ENCODE results near the gene TMEM62. TPM values are rescaled to one million over a fixed set of nuclear protein-coding genes. Genes with fewer than 3 reads are reported as not detected.

Gene TMEM62
- total RNA-seq, 1 experiment from 2014 or later: 47.8 TPM

DNA sequence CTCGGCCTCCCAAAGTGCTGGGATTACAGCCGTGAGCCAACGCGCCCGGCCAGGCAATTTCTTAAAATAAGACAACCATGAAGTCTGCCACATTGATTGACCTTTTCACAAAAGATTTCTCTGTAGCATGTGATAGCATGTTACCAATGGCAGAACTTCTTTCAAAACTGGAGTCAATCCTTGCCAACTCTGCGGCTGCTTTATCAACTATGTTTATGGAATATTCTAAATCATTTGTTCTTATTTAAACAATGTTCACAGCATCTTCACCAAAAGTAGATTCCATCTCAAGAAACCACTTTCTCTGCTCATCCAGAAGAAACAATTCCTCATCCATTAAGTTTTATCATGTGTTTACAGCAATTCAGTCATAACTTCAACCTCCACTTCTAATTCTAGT, 37.0 kb upstream of the TMEM62 start:
- no peak overlapping the region for H3K4me2 ChIP-seq (ENCODE audit: low read depth, low read length, poor library complexity, severe bottlenecking)
- no peaks in the 10 kb centered on the region for H3K9me3 ChIP-seq (ENCODE audit: low read length)
- no peak overlapping the region for H3K9ac ChIP-seq (ENCODE audit: low read length)
- H3K4me3 ChIP-seq (ENCODE audit: low read length): no peak overlapping the region
- peaks cover 17% of the 10 kb centered on the region for H3K4me1 ChIP-seq (ENCODE audit: low read length)
- H4K20me1 ChIP-seq (ENCODE audit: insufficient read depth, low read depth, low read length): no peaks in the 10 kb centered on the region
- peaks cover 97% of the 10 kb centered on the region for H3K79me2 ChIP-seq (ENCODE audit: low read length)
- H3K36me3 ChIP-seq (ENCODE audit: insufficient read depth, low read length): peaks cover 12% of the 10 kb centered on the region; the same call in 1 of the 2 replicates
- no peaks in the 10 kb centered on the region for H3K9me2 ChIP-seq (replicated peaks; ENCODE audit: insufficient read depth, low read length)
- H2AFZ ChIP-seq (ENCODE audit: low read length): no peak overlapping the region
- H3K27ac ChIP-seq (ENCODE audit: low read length): no peak overlapping the region
- no peak for DNase-seq
- no peaks in the 10 kb centered on the region for H3K27me3 ChIP-seq (ENCODE audit: low read length)

DNA sequence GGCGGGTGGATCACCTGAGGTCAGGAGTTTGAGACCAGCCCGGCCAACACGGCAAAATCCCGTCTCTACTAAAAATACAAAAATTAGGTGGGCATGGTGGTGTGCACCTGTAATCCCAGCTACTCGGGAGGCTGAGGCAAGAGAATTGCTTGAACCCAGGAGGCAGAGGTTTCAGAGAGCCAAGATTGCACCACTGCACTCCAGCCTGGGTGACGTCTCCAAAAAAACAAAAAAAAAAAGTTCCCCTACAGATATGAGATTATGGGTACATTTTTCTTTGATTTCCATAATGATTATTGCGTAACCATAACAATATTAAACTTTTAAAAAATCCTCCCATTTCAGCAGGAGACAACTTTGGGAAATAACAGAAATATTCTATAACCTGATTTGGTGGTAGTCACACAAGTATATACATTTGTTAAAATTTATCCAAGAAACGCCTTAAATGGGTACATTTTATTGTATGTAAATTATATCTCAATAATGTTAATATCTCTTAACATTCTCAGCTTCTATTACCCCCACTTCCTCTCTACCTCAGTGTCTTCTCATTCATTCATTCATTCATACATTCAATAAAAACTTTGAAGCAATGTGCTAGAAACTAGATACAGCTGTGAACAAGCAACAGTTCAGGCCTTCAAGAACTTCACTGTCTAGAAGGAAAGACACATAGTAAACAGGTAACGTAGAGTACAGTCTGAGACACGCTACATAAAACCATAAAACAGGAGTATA, 34.1 kb upstream of the TMEM62 start:
- Histone ChIP-seq H3K9ac (ENCODE audit: low read length) (no peak overlapping the region), H3K27me3 (ENCODE audit: low read length) (no peaks in the 10 kb centered on the region), H3K4me1 (ENCODE audit: low read length) (peaks cover 11% of the 10 kb centered on the region), H4K20me1 (ENCODE audit: insufficient read depth, low read depth, low read length) (no peaks in the 10 kb centered on the region), H3K4me2 (ENCODE audit: low read depth, low read length, poor library complexity, severe bottlenecking) (no peak overlapping the region), H3K9me3 (ENCODE audit: low read length) (no peaks in the 10 kb centered on the region), H3K4me3 (ENCODE audit: low read length) (no peak overlapping the region), H3K36me3 (ENCODE audit: insufficient read depth, low read length) (peaks cover 29% of the 10 kb centered on the region; the same call in 1 of the 2 replicates), H3K79me2 (ENCODE audit: low read length) (peaks cover 98% of the 10 kb centered on the region), H2AFZ (ENCODE audit: low read length) (no peak overlapping the region), H3K27ac (ENCODE audit: low read length) (no peak overlapping the region), H3K9me2 (replicated peaks; ENCODE audit: insufficient read depth, low read length) (no peaks in the 10 kb centered on the region)
- no peak for DNase-seq

DNA sequence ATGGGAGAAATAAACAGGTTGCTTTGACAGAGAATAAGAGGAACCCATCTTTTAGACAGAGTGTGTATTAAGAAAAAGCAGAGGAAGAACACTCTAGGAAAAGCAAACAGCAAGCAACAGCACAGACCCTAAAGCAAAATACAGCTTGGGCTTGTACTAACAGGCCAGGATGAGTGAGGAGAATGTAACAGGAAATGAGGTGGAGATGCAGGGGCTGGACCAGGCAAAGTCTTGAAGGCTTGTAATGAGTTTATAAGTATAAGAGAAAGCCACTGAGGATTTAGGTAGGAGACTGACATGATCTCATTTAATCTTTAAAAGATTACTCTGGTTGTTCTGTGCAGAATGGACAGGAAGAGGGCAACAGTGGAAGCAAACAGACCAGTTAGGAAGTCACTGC, 32.4 kb upstream of the TMEM62 start:
- H3K9ac ChIP-seq (ENCODE audit: low read length): no peak overlapping the region

DNA sequence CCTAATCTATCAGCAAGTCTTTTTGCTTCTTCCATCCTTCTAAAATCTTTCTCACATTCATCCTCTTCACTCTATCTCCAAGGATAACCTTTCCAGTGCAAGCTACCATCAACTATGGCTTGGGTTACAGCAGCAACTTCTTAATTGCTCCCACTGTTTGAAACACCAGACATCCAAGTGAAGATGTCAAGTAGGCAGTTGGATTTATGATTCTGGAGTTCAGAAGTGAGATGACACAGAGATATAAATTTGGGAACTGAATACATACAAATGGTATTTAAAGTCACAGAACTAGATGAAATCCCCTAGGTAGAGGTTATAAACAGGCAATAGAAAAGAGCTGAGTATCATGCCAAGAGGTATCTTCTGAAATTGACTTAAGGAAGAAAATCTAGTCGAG, 31.2 kb upstream of the TMEM62 start:
- H3K4me1 ChIP-seq (ENCODE audit: low read length): peaks cover 20% of the 10 kb centered on the region
- no peak for DNase-seq
- H3K9ac ChIP-seq (ENCODE audit: low read length): no peak overlapping the region
- no peaks in the 10 kb centered on the region for H3K27me3 ChIP-seq (ENCODE audit: low read length)
- no peak overlapping the region for H3K4me2 ChIP-seq (ENCODE audit: low read depth, low read length, poor library complexity, severe bottlenecking)
- peaks cover 30% of the 10 kb centered on the region; the same call in 1 of the 2 replicates for H3K36me3 ChIP-seq (ENCODE audit: insufficient read depth, low read length)
- no peak overlapping the region for H3K4me3 ChIP-seq (ENCODE audit: low read length)
- H3K79me2 ChIP-seq (ENCODE audit: low read length): peaks cover 90% of the 10 kb centered on the region
- H4K20me1 ChIP-seq (ENCODE audit: insufficient read depth, low read depth, low read length): no peaks in the 10 kb centered on the region
- H3K9me2 ChIP-seq (replicated peaks; ENCODE audit: insufficient read depth, low read length): no peaks in the 10 kb centered on the region
- no peaks in the 10 kb centered on the region for H3K9me3 ChIP-seq (ENCODE audit: low read length)
- no peak overlapping the region for H3K27ac ChIP-seq (ENCODE audit: low read length)
- no peak overlapping the region for H2AFZ ChIP-seq (ENCODE audit: low read length)

More for the DNA sequence above, 32.4 kb upstream of the TMEM62 start:
- no peak for DNase-seq
- H2AFZ ChIP-seq (ENCODE audit: low read length): no peak overlapping the region
- peaks cover 98% of the 10 kb centered on the region for H3K79me2 ChIP-seq (ENCODE audit: low read length)
- H3K9me3 ChIP-seq (ENCODE audit: low read length): no peaks in the 10 kb centered on the region
- peaks cover 12% of the 10 kb centered on the region for H3K4me1 ChIP-seq (ENCODE audit: low read length)
- no peaks in the 10 kb centered on the region for H3K27me3 ChIP-seq (ENCODE audit: low read length)
- no peak overlapping the region for H3K27ac ChIP-seq (ENCODE audit: low read length)
- no peaks in the 10 kb centered on the region for H4K20me1 ChIP-seq (ENCODE audit: insufficient read depth, low read depth, low read length)
- peaks cover 30% of the 10 kb centered on the region; the same call in 1 of the 2 replicates for H3K36me3 ChIP-seq (ENCODE audit: insufficient read depth, low read length)
- H3K4me2 ChIP-seq (ENCODE audit: low read depth, low read length, poor library complexity, severe bottlenecking): no peak overlapping the region
- no peaks in the 10 kb centered on the region for H3K9me2 ChIP-seq (replicated peaks; ENCODE audit: insufficient read depth, low read length)
- no peak overlapping the region for H3K4me3 ChIP-seq (ENCODE audit: low read length)

DNA sequence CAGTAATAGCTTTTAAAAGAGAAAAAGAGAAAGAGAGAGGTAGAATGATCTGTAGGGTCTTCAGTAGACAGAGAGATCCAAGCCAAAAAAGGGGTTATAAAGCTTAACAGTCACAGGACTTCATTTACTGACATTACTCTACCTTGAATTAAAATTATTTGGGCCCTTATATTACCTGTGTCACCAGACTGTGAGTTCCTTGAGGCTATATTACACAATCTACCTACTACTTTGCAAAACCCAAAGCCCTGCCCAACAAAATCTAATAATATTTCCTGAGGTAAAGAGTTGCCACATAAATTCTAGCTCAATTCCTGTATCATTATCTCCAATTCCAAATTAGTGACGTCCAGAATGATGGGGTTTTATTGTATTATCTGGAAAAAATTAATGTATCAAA, 29.5 kb upstream of the TMEM62 start:
- peak overlapping the region; percentile 99 for H3K4me2 ChIP-seq (ENCODE audit: low read depth, low read length, poor library complexity, severe bottlenecking)
- no peaks in the 10 kb centered on the region for H3K9me3 ChIP-seq (ENCODE audit: low read length)
- H3K27ac ChIP-seq (ENCODE audit: low read length): no peak overlapping the region
- H3K27me3 ChIP-seq (ENCODE audit: low read length): no peaks in the 10 kb centered on the region
- H2AFZ ChIP-seq (ENCODE audit: low read length): no peak overlapping the region
- peak overlapping the region; percentile 85 for H3K9ac ChIP-seq (ENCODE audit: low read length)
- peaks cover 20% of the 10 kb centered on the region for H3K4me1 ChIP-seq (ENCODE audit: low read length)
- H3K79me2 ChIP-seq (ENCODE audit: low read length): peaks cover 73% of the 10 kb centered on the region
- H3K4me3 ChIP-seq (ENCODE audit: low read length): peak overlapping the region; percentile 87
- no peaks in the 10 kb centered on the region for H4K20me1 ChIP-seq (ENCODE audit: insufficient read depth, low read depth, low read length)
- peaks cover 24% of the 10 kb centered on the region; the same call in 1 of the 2 replicates for H3K36me3 ChIP-seq (ENCODE audit: insufficient read depth, low read length)
- no peaks in the 10 kb centered on the region for H3K9me2 ChIP-seq (replicated peaks; ENCODE audit: insufficient read depth, low read length)
- no peak for DNase-seq

DNA sequence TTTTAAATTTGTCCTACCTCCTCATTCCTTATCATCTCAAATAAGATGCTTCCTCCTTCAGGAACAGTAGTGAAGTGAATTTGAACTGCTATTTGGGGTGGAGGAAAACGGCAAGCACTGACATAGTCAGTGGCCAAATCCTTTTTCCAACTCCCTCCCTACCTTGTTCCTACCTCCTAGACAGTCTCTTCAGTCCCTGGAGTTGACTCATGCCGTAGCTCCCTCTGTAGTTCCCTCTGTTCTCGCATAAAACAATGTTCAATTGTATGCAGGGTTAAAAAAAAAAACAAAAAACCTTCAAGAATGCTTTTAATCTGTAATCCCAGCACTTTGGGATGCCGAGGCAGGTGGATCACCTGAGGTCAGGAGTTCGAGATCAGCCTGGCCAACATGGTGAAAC, 29.0 kb upstream of the TMEM62 start:
- Histone ChIP-seq H3K4me2 (ENCODE audit: low read depth, low read length, poor library complexity, severe bottlenecking) (peak overlapping the region; percentile 99), H3K9me3 (ENCODE audit: low read length) (no peaks in the 10 kb centered on the region), H4K20me1 (ENCODE audit: insufficient read depth, low read depth, low read length) (no peaks in the 10 kb centered on the region), H3K27me3 (ENCODE audit: low read length) (no peaks in the 10 kb centered on the region), H3K9ac (ENCODE audit: low read length) (peak overlapping the region; percentile 85), H2AFZ (ENCODE audit: low read length) (no peak overlapping the region), H3K4me3 (ENCODE audit: low read length) (peak overlapping the region; percentile 87), H3K9me2 (replicated peaks; ENCODE audit: insufficient read depth, low read length) (no peaks in the 10 kb centered on the region), H3K79me2 (ENCODE audit: low read length) (peaks cover 68% of the 10 kb centered on the region), H3K36me3 (ENCODE audit: insufficient read depth, low read length) (peaks cover 24% of the 10 kb centered on the region; the same call in 1 of the 2 replicates), H3K4me1 (ENCODE audit: low read length) (peaks cover 20% of the 10 kb centered on the region), H3K27ac (ENCODE audit: low read length) (no peak overlapping the region)
- no peak for DNase-seq

DNA sequence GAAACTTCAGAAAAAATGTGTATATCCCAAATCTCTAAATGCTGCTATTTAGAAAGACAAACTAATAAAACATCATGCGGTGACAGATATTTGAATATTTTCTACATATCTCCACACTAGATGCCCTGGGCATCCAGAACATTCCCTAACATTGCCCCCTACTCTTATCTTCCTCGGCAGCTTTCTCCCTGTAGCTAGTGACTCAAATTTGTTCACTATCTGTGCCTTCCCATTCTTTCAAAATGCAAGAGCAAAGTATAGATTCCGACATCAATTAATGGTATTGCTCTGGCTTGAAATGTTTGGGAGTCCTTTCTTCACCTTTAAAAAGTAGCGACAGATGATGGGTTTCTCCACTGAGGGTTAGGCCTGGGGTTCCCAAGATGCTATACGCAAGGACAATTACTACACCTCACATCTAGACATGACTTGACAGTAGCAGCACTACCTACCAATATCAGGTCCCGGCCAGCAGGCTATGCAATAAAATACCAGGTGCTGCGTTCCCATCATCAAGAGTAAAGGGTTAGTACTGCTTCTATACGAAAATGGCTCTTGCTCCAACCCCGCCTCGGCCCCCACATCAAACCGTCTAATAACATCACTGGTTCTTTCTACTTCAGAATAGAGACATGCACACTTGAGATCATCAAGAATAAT, 28.2 kb upstream of the TMEM62 start:
- H3K27ac ChIP-seq (ENCODE audit: low read length): peak overlapping the region; percentile 59
- H3K4me2 ChIP-seq (ENCODE audit: low read depth, low read length, poor library complexity, severe bottlenecking): peak overlapping the region; percentile 99
- no peaks in the 10 kb centered on the region for H3K9me3 ChIP-seq (ENCODE audit: low read length)
- H3K9ac ChIP-seq (ENCODE audit: low read length): peak overlapping the region; percentile 85
- peaks cover 20% of the 10 kb centered on the region for H3K4me1 ChIP-seq (ENCODE audit: low read length)
- peak overlapping the region; percentile 87 for H3K4me3 ChIP-seq (ENCODE audit: low read length)
- no peaks in the 10 kb centered on the region for H4K20me1 ChIP-seq (ENCODE audit: insufficient read depth, low read depth, low read length)
- H3K9me2 ChIP-seq (replicated peaks; ENCODE audit: insufficient read depth, low read length): no peaks in the 10 kb centered on the region
- H3K79me2 ChIP-seq (ENCODE audit: low read length): peaks cover 61% of the 10 kb centered on the region
- no peaks in the 10 kb centered on the region for H3K27me3 ChIP-seq (ENCODE audit: low read length)
- DNase-seq: peak; percentile 63
- peaks cover 21% of the 10 kb centered on the region; the same call in 1 of the 2 replicates for H3K36me3 ChIP-seq (ENCODE audit: insufficient read depth, low read length)
- H2AFZ ChIP-seq (ENCODE audit: low read length): peak overlapping the region; percentile 76; the same call in 1 of the 2 replicates

DNA sequence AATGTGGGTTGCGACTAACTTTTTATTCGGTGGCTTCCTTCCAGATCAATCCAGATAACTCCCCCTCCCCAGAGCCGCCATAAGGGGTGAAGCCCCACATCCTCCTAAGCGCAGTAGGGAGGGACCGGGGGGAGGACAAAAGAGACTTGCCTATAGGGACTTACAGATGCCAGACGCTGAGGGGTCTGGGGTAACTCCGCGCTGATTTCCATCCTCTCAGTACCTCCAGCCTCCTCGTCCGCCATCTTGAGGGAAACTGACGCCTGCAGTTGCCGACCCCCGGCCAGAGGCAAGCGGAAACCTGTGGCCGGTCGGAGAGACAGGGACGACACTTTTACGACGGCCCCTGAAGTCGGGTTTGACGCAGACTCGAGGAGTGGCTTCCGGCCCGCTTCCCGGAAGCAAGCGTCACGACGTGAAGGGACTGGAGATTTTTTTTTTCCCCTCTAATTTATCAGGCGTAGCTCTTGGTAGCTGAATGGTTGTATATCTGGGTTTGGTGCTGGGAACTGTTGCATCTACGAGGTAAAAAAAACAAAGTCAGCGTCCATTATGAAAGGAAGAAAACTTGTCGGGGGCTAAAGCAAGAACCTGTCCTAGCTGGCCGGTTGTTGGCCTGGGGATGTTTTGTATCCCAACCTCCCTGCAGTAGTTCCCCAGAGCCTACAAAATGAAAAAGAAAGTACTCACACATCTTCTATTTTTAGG, 27.5 kb upstream of the TMEM62 start, which contains the start of gene UBR1:
Gene UBR1 (minus strand): TSS at position 261 of the 708 bp plus-strand sequence. CDS start 16 bp downstream, at position 245.
- Histone ChIP-seq H3K4me2 (ENCODE audit: low read depth, low read length, poor library complexity, severe bottlenecking) (peak within 1 kb of the TSS; percentile 99), H3K27me3 (ENCODE audit: low read length) (no peaks in the 10 kb centered on the region), H3K4me1 (ENCODE audit: low read length) (peaks cover 20% of the 10 kb centered on the region), H3K9me3 (ENCODE audit: low read length) (no peaks in the 10 kb centered on the region), H3K4me3 (ENCODE audit: low read length) (peak within 1 kb of the TSS; percentile 87), H3K9me2 (replicated peaks; ENCODE audit: insufficient read depth, low read length) (no peaks in the 10 kb centered on the region), H3K27ac (ENCODE audit: low read length) (peak within 1 kb of the TSS; percentile 71), H3K79me2 (ENCODE audit: low read length) (peaks cover 54% of the 10 kb centered on the region), H3K36me3 (ENCODE audit: insufficient read depth, low read length) (peaks cover 18% of the 10 kb centered on the region; the same call in 1 of the 2 replicates), H2AFZ (ENCODE audit: low read length) (peak within 1 kb of the TSS; percentile 76), H3K9ac (ENCODE audit: low read length) (peak within 1 kb of the TSS; percentile 85), H4K20me1 (ENCODE audit: insufficient read depth, low read depth, low read length) (no peaks in the 10 kb centered on the region)
- DNase-seq: peak; percentile 97
